ENCODE results near the gene NCBP2L.

NCBP2L gene

DNA sequence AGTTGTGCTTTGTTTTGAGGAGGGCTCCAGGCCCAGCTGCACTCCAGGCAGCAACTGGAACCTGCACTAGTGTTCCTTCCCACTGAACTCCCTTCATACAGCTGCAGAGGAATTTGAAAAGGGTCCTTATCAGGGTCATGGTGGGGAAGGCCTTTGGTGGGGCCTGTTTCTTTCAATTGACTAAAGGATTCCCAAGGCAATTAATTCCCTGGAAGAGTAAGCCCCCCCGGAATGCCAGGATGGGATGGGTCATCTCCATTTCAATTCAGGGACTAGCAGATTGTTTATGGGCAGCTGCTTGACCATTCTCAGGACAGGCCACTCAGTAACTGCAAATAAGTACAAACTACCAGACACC lies 47.3 kb upstream of the NCBP2L start:
- H3K4me3 ChIP-seq (ENCODE audit: low read depth, low read length, poor library complexity, severe bottlenecking), result no peak overlapping the region
- H3K9me2 ChIP-seq (ENCODE audit: low read depth, low read length), result no peaks in the 10 kb centered on the region
- TF ChIP-seq, protein P1, sequence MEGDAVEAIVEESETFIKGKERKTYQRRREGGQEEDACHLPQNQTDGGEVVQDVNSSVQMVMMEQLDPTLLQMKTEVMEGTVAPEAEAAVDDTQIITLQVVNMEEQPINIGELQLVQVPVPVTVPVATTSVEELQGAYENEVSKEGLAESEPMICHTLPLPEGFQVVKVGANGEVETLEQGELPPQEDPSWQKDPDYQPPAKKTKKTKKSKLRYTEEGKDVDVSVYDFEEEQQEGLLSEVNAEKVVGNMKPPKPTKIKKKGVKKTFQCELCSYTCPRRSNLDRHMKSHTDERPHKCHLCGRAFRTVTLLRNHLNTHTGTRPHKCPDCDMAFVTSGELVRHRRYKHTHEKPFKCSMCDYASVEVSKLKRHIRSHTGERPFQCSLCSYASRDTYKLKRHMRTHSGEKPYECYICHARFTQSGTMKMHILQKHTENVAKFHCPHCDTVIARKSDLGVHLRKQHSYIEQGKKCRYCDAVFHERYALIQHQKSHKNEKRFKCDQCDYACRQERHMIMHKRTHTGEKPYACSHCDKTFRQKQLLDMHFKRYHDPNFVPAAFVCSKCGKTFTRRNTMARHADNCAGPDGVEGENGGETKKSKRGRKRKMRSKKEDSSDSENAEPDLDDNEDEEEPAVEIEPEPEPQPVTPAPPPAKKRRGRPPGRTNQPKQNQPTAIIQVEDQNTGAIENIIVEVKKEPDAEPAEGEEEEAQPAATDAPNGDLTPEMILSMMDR (IDR thresholded peaks at IDR 0.05; ENCODE audit: low read length), result no peak
- TF ChIP-seq EZH2 (IDR thresholded peaks at IDR 0.05; ENCODE audit: borderline replicate concordance, low read length), result no peak
- H4K20me1 ChIP-seq (ENCODE audit: insufficient read depth, low read length), result no peaks in the 10 kb centered on the region
- no peaks in the 10 kb centered on the region for H3K4me1 ChIP-seq (ENCODE audit: insufficient read depth, low read length, severe bottlenecking)
- H3K4me2 ChIP-seq (ENCODE audit: low read length), result no peak overlapping the region
- H3K9me3 ChIP-seq (ENCODE audit: low read length), result no peaks in the 10 kb centered on the region
- no peaks in the 10 kb centered on the region for H3F3A ChIP-seq (ENCODE audit: insufficient read depth, low read length)
- no peak overlapping the region for H3K9ac ChIP-seq (ENCODE audit: low read length)
- H3K27ac ChIP-seq (ENCODE audit: low read depth, low read length, poor library complexity, severe bottlenecking), result no peak overlapping the region
- H3K79me2 ChIP-seq (ENCODE audit: insufficient read depth, low read length), result no peaks in the 10 kb centered on the region
- no peaks in the 10 kb centered on the region for H3K27me3 ChIP-seq (ENCODE audit: insufficient read depth, low read length)
- H3K36me3 ChIP-seq (ENCODE audit: insufficient read depth, low read length), result no peaks in the 10 kb centered on the region
- no peak overlapping the region for H2AFZ ChIP-seq (ENCODE audit: low read length)

- Histone ChIP-seq H3K9me2 (ENCODE audit: low read depth, low read length) (no peaks in the 10 kb centered on the region), H3K36me3 (ENCODE audit: insufficient read depth, low read length) (no peaks in the 10 kb centered on the region), H3K4me2 (ENCODE audit: low read length) (no peak overlapping the region)
These were observed 46.4 kb upstream of the NCBP2L start for GRCh38 chrX:107730991-107731766.

GRCh38 chrX:107731831-107732502 lies 45.6 kb upstream of the NCBP2L start:
- H3K9me3 ChIP-seq (ENCODE audit: low read length), result no peaks in the 10 kb centered on the region
- no peaks in the 10 kb centered on the region for H3F3A ChIP-seq (ENCODE audit: insufficient read depth, low read length)
- no peak overlapping the region for H3K4me3 ChIP-seq (ENCODE audit: low read depth, low read length, poor library complexity, severe bottlenecking)
- no peaks in the 10 kb centered on the region for H3K9me2 ChIP-seq (ENCODE audit: low read depth, low read length)
- H3K27me3 ChIP-seq (ENCODE audit: insufficient read depth, low read length), result no peaks in the 10 kb centered on the region
- no peak overlapping the region for H3K9ac ChIP-seq (ENCODE audit: low read length)
- no peaks in the 10 kb centered on the region for H3K36me3 ChIP-seq (ENCODE audit: insufficient read depth, low read length)
- H3K27ac ChIP-seq (ENCODE audit: low read depth, low read length, poor library complexity, severe bottlenecking), result no peak overlapping the region
- H3K4me1 ChIP-seq (ENCODE audit: insufficient read depth, low read length, severe bottlenecking), result no peaks in the 10 kb centered on the region
- no peak overlapping the region for H3K4me2 ChIP-seq (ENCODE audit: low read length)
- H4K20me1 ChIP-seq (ENCODE audit: insufficient read depth, low read length), result no peaks in the 10 kb centered on the region
- H3K79me2 ChIP-seq (ENCODE audit: insufficient read depth, low read length), result no peaks in the 10 kb centered on the region
- no peak overlapping the region for H2AFZ ChIP-seq (ENCODE audit: low read length)
- no peak for TF ChIP-seq EZH2 (IDR thresholded peaks at IDR 0.05; ENCODE audit: borderline replicate concordance, low read length)
- TF ChIP-seq, protein P1 (IDR thresholded peaks at IDR 0.05; ENCODE audit: low read length), result no peak

More at GRCh38 chrX:107730991-107731766, 46.4 kb upstream of the NCBP2L start:
- H3K4me1 ChIP-seq (ENCODE audit: insufficient read depth, low read length, severe bottlenecking), result no peaks in the 10 kb centered on the region
- TF ChIP-seq, protein P1 (IDR thresholded peaks at IDR 0.05; ENCODE audit: low read length), result no peak
- no peak for TF ChIP-seq EZH2 (IDR thresholded peaks at IDR 0.05; ENCODE audit: borderline replicate concordance, low read length)
- no peak overlapping the region for H3K9ac ChIP-seq (ENCODE audit: low read length)
- no peaks in the 10 kb centered on the region for H3K79me2 ChIP-seq (ENCODE audit: insufficient read depth, low read length)
- no peaks in the 10 kb centered on the region for H4K20me1 ChIP-seq (ENCODE audit: insufficient read depth, low read length)
- no peak overlapping the region for H3K27ac ChIP-seq (ENCODE audit: low read depth, low read length, poor library complexity, severe bottlenecking)
- H3K27me3 ChIP-seq (ENCODE audit: insufficient read depth, low read length), result no peaks in the 10 kb centered on the region
- no peaks in the 10 kb centered on the region for H3F3A ChIP-seq (ENCODE audit: insufficient read depth, low read length)
- H3K4me3 ChIP-seq (ENCODE audit: low read depth, low read length, poor library complexity, severe bottlenecking), result no peak overlapping the region
- no peak overlapping the region for H2AFZ ChIP-seq (ENCODE audit: low read length)
- no peaks in the 10 kb centered on the region for H3K9me3 ChIP-seq (ENCODE audit: low read length)

All from OCI-LY1 (cell line).